K562 (cell line): ENCODE data around the gene QRICH1. TPM values are rescaled to one million over a fixed set of nuclear protein-coding genes. Genes with fewer than 3 reads are reported as not detected.

Experiments
- ATAC-seq: fragments of 200-7000 bp; cut with Tn5 transposase; 3 replicates; pipeline ENCODE4 v1.9.1; 2020; ENCODE audit warnings: moderate library complexity
- BruUV-seq: library from RNA; stranded (reverse); fragments of 400-500 nt; replicated peaks from 2 replicates; lab custom pipeline; 2021; lab: Mats Ljungman, UMichigan
- CTCF ChIA-PET: fragments of 300-600 bp; formaldehyde crosslinking; extraction: SDS; loops from one replicate; lab custom pipeline; 2021; ENCODE audit warnings: low intra/inter-chr PET ratio; lab: Yijun Ruan, JAX
- POLR2A ChIA-PET: fragments of 300-600, 350-650 bp; sonication (Branson Sonifier 250); formaldehyde crosslinking; extraction: SDS; loops from one replicate; lab custom pipeline; 2021; ENCODE audit warnings: antibody characterized with exemption, inconsistent platforms; lab: Yijun Ruan, JAX
- DNase-seq, 4 experiments: peaks; one replicate each; pipeline versions ENCODE4 v3.0.0 to v3.0.0-alpha.2; 2011 to 2018; ENCODE audit warnings: low spot score in 3 of 4, mixed read lengths in 3 of 4; ENCODE audit errors: extremely low read depth in 1 of 4
- FAIRE-seq: peaks from 2 replicates; lab custom pipeline; 2011; peaks lifted over from hg19 to GRCh38; lab: Jason Lieb, UNC
- H2AFZ ChIP-seq: 2 replicates; pipeline ENCODE4 v1.6.0; 2011; ENCODE audit warnings: low read depth, low read length, control low read depth, inconsistent platforms
- H3K27ac ChIP-seq: fragments of 200-600 bp; 3 replicates; pipeline ENCODE4 v1.8.0; 2011; ENCODE audit warnings: low read depth, mild to moderate bottlenecking, control low read depth, inconsistent platforms, low read length, moderate library complexity, mixed read lengths; ENCODE audit errors: extremely low read depth
- H3K27me3 ChIP-seq, 2 experiments: fragments of 300-600 bp in 1 of 2; 2 replicates in 1 of 2; 3 replicates in 1 of 2; pipeline versions ENCODE4 v1.6.0 to v1.8.0; 2011; ENCODE audit warnings: inconsistent platforms in 2 of 2, low read length in 2 of 2, mild to moderate bottlenecking in 1 of 2, mixed read lengths in 1 of 2, moderate library complexity in 1 of 2; ENCODE audit not compliant: control insufficient read depth in 2 of 2, insufficient read depth in 2 of 2
- H3K36me3 ChIP-seq: fragments of 300-600 bp; 3 replicates; pipeline ENCODE4 v1.8.0; 2011; ENCODE audit warnings: mild to moderate bottlenecking, low read length, inconsistent platforms; ENCODE audit not compliant: control insufficient read depth, insufficient read depth
- H3K4me1 ChIP-seq, 2 experiments: fragments of 200-600 bp in 1 of 2; replicated peaks in 1 of 2; 2 replicates in 1 of 2; 3 replicates in 1 of 2; pipeline versions ENCODE4 v1.5.1 to v1.8.0; 2011; ENCODE audit warnings: inconsistent platforms in 2 of 2, low read length in 2 of 2, mild to moderate bottlenecking in 1 of 2, mixed read lengths in 1 of 2, moderate library complexity in 1 of 2; ENCODE audit not compliant: control insufficient read depth in 2 of 2, insufficient read depth in 2 of 2
- H3K4me2 ChIP-seq: 2 replicates; pipeline ENCODE4 v1.6.1; 2011; ENCODE audit warnings: low read length, control low read depth, inconsistent platforms, mixed read lengths; ENCODE audit not compliant: insufficient read depth
- H3K4me3 ChIP-seq: fragments of 200-600 bp; sonication (generic), shearing (Covaris generic); 2 replicates; pipeline ENCODE4 v1.5.1; 2016; ENCODE audit warnings: control low read depth, inconsistent platforms
- H3K79me2 ChIP-seq: fragments of 200-600 bp; 3 replicates; pipeline ENCODE4 v1.8.0; 2011; ENCODE audit warnings: low read length, inconsistent platforms; ENCODE audit not compliant: control insufficient read depth, insufficient read depth
- H3K9ac ChIP-seq, 2 experiments: 2 replicates each; pipeline versions ENCODE4 v1.6.0 to v1.6.1; 2011; ENCODE audit warnings: low read depth in 2 of 2, low read length in 2 of 2, control low read depth in 1 of 2, inconsistent platforms in 1 of 2, mild to moderate bottlenecking in 1 of 2, mixed read lengths in 1 of 2; ENCODE audit not compliant: insufficient read depth in 1 of 2
- H3K9me1 ChIP-seq: one replicate; pipeline ENCODE4 v1.6.0; 2011; ENCODE audit warnings: inconsistent platforms, mild to moderate bottlenecking, low read length, moderate library complexity; ENCODE audit not compliant: control insufficient read depth, insufficient read depth
- H3K9me3 ChIP-seq: replicated peaks from 2 replicates; pipeline ENCODE4 v1.5.1; 2011; ENCODE audit warnings: low read depth, low read length, inconsistent platforms; ENCODE audit not compliant: control insufficient read depth, insufficient read depth
- H4K20me1 ChIP-seq: replicated peaks from 2 replicates; pipeline ENCODE4 v1.6.1; 2011; ENCODE audit warnings: low read length, inconsistent platforms, mixed read lengths; ENCODE audit not compliant: control insufficient read depth, insufficient read depth
- CCAR2 ChIP-seq: fragments of 200-400 bp; formaldehyde crosslinking; IDR thresholded peaks from 2 replicates; pipeline ENCODE4 v1.6.1; 2017; ENCODE audit warnings: mild to moderate bottlenecking, low read depth, low read length
- HLTF ChIP-seq: fragments of 450-650 bp; IDR thresholded peaks from 2 replicates; pipeline ENCODE4 v1.6.1; 2016
- MECOM ChIP-seq: fragments of 250-450 bp; sonication (Bioruptor Pico); IDR thresholded peaks from 2 replicates; pipeline ENCODE4 v1.8.0; 2022; ENCODE audit warnings: inconsistent platforms
- NCOA4 ChIP-seq: fragments of 450-650 bp; IDR thresholded peaks from 2 replicates; pipeline ENCODE4 v1.6.1; 2018; ENCODE audit warnings: mild to moderate bottlenecking; ENCODE audit not compliant: partially characterized antibody
- PHF21A ChIP-seq: fragments of 450-650 bp; IDR thresholded peaks from 2 replicates; pipeline ENCODE4 v1.6.1; 2017; ENCODE audit warnings: low read depth, borderline replicate concordance
- PPARD ChIP-seq: fragments of 250-450 bp; sonication (Bioruptor Pico); IDR thresholded peaks from 2 replicates; pipeline ENCODE4 v1.8.0; 2022; ENCODE audit warnings: inconsistent platforms, mild to moderate bottlenecking, moderate library complexity
- PTBP1 ChIP-seq: fragments of 200-400 bp; formaldehyde crosslinking; IDR thresholded peaks from 2 replicates; pipeline ENCODE4 v1.6.1; 2017; ENCODE audit warnings: low read depth, low read length
- ZNF184 ChIP-seq: sonication (generic); formaldehyde crosslinking; IDR thresholded peaks from 2 replicates; pipeline ENCODE4 v1.5.0; 2020; ENCODE audit warnings: missing genetic modification reagents
- ZNF263 ChIP-seq: sonication (generic); formaldehyde crosslinking; IDR thresholded peaks from 2 replicates; pipeline ENCODE4 v1.8.0; 2022; ENCODE audit warnings: mild to moderate bottlenecking, missing genetic modification reagents, borderline replicate concordance
- WGBS: fragments of 100-300 bp; shearing (Covaris generic); methylation state at CpG from one replicate; pipeline ENCODE4 v1.1.6; 2016; ENCODE audit warnings: low coverage, mixed read lengths; ENCODE audit not compliant: insufficient coverage; ENCODE audit errors: missing lambda C conversion rate; 5-methylcytosine and 5-hydroxymethylcytosine counted together
- in situ Hi-C: fragments of 300-500 bp; cut with MboI; formaldehyde crosslinking; loops from 4 replicates; pipeline ENCODE4 v1.15.0; 2018; ENCODE audit warnings: inconsistent platforms, mixed read lengths
- intact Hi-C: fragments of 100-400 bp; cut with micrococcal nuclease; formaldehyde crosslinking; loops from 2 replicates; pipeline ENCODE4 v1.14.2; 2022
- polyA plus RNA-seq, 8 experiments: library from polyadenylated mRNA; depleted of rRNA in 4 of 8; stranded (reverse) in 5 of 8; unstranded in 3 of 8; fragments of >200 nt; fragmentation: Nextera tagmentation in 2 of 8; fragmentation: Illumina TruSeq in 1 of 8; extraction: Ambion mirVana in 2 of 8; extraction: Trizol in 1 of 8; gene quantifications; 2 replicates each; pipeline versions ENCODE4 v1.2.1 to v1.2.3, GENCODE V29; 2011 to 2014; ENCODE audit warnings: inconsistent platforms in 1 of 8, missing spikeins in 1 of 8
- total RNA-seq, 7 experiments: library from RNA; depleted of rRNA in 6 of 7; stranded (reverse); fragments of >200 nt in 6 of 7; fragmentation: Illumina TruSeq in 2 of 7; extraction: Trizol in 2 of 7; gene quantifications; 2 replicates each; pipeline versions ENCODE4 v1.2.1 to v1.2.3, GENCODE V29; 2011 to 2021; ENCODE audit warnings: low replicate concordance in 1 of 7
- TF ChIP-seq, protein P1 (sequence below): fragments of 450-650 bp; formaldehyde crosslinking; IDR thresholded peaks from 2 replicates; pipeline ENCODE4 v1.4.0; 2020; ENCODE audit warnings: mild to moderate bottlenecking, moderate library complexity
- TF ChIP-seq, protein P2 (sequence below): fragments of 250-450 bp; sonication (Bioruptor Pico); IDR thresholded peaks from 2 replicates; pipeline ENCODE4 v1.4.0; 2020; ENCODE audit warnings: mild to moderate bottlenecking, moderate library complexity
- TF ChIP-seq, protein P3 (sequence below), 2 experiments: fragments of 450-650 bp; conservative IDR thresholded peaks; 2 replicates each; pipeline ENCODE4 v1.6.1; 2017; ENCODE audit warnings: mild to moderate bottlenecking in 2 of 2, moderate library complexity in 2 of 2
- TF ChIP-seq, protein P4 (sequence below): fragments of 250-450 bp; sonication (Bioruptor Pico); IDR thresholded peaks from 2 replicates; pipeline ENCODE4 v1.8.0; 2021; ENCODE audit warnings: moderate library complexity, mild to moderate bottlenecking, inconsistent platforms

QRICH1 gene
- total and polyA plus RNA-seq, 9 of the 15 experiments (the other 6 are each of a cell fraction or from before 2014, with no cell fraction given): 20.1 to 99.2 (median 56.7) TPM

DNA sequence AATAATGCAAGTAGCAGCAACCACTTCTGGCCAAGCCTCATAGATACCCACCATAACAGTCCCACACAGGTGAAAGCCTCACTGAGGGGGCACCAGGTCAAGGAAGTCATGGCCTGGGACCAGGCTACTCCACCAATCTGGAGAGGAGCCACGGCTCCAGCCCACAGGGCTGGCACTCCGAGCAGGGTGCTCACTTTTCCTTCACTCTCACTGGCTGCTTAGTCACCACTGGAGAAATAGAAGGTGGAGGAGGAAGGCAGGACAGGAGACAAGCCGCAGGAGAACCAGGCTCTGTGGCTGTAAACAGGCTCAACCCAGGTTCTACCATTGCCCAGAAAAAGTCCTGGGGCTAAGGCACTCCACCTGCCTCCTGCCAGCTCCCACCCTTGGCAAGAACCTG, 25.6 kb upstream of the QRICH1 start:
- Histone ChIP-seq H3K9me3 (no peaks in the 10 kb centered on the region), H3K4me1 (peaks cover 9 to 40% of the 10 kb centered on the region in 2 experiments; a peak in 4 of 5 replicates), H3K9me1 (no peaks in the 10 kb centered on the region), H3K9ac (peak overlapping the region; percentile 95 to 98), H3K79me2 (peaks cover 20% of the 10 kb centered on the region), H2AFZ (no peak overlapping the region), H3K4me3 (peak overlapping the region; percentile 87; the same call in 1 of the 2 replicates), H3K4me2 (peak overlapping the region; percentile 100), H4K20me1 (no peaks in the 10 kb centered on the region), H3K27ac (peak overlapping the region; percentile 97; the same call in 2 of the 3 replicates), H3K27me3 (no peaks in the 10 kb centered on the region), H3K36me3 (peaks cover 51% of the 10 kb centered on the region)
- TF ChIP-seq CCAR2 (no peak), HLTF (no peak), NCOA4 (no peak), PHF21A (no peak), ZNF263 (CRISPR knock-in tag) (no peak), PPARD (CRISPR knock-in tag) (no peak), ZNF184 (no peak), MECOM (no peak), PTBP1 (no peak)
- TF ChIP-seq, protein P1, sequence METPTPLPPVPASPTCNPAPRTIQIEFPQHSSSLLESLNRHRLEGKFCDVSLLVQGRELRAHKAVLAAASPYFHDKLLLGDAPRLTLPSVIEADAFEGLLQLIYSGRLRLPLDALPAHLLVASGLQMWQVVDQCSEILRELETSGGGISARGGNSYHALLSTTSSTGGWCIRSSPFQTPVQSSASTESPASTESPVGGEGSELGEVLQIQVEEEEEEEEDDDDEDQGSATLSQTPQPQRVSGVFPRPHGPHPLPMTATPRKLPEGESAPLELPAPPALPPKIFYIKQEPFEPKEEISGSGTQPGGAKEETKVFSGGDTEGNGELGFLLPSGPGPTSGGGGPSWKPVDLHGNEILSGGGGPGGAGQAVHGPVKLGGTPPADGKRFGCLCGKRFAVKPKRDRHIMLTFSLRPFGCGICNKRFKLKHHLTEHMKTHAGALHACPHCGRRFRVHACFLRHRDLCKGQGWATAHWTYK (CRISPR knock-in tag): no peak
- TF ChIP-seq, protein P2, sequence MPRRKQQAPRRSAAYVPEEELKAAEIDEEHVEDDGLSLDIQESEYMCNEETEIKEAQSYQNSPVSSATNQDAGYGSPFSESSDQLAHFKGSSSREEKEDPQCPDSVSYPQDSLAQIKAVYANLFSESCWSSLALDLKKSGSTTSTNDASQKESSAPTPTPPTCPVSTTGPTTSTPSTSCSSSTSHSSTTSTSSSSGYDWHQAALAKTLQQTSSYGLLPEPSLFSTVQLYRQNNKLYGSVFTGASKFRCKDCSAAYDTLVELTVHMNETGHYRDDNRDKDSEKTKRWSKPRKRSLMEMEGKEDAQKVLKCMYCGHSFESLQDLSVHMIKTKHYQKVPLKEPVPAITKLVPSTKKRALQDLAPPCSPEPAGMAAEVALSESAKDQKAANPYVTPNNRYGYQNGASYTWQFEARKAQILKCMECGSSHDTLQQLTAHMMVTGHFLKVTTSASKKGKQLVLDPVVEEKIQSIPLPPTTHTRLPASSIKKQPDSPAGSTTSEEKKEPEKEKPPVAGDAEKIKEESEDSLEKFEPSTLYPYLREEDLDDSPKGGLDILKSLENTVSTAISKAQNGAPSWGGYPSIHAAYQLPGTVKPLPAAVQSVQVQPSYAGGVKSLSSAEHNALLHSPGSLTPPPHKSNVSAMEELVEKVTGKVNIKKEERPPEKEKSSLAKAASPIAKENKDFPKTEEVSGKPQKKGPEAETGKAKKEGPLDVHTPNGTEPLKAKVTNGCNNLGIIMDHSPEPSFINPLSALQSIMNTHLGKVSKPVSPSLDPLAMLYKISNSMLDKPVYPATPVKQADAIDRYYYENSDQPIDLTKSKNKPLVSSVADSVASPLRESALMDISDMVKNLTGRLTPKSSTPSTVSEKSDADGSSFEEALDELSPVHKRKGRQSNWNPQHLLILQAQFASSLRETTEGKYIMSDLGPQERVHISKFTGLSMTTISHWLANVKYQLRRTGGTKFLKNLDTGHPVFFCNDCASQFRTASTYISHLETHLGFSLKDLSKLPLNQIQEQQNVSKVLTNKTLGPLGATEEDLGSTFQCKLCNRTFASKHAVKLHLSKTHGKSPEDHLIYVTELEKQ (CRISPR knock-in tag): no peak
- TF ChIP-seq, protein P3, sequence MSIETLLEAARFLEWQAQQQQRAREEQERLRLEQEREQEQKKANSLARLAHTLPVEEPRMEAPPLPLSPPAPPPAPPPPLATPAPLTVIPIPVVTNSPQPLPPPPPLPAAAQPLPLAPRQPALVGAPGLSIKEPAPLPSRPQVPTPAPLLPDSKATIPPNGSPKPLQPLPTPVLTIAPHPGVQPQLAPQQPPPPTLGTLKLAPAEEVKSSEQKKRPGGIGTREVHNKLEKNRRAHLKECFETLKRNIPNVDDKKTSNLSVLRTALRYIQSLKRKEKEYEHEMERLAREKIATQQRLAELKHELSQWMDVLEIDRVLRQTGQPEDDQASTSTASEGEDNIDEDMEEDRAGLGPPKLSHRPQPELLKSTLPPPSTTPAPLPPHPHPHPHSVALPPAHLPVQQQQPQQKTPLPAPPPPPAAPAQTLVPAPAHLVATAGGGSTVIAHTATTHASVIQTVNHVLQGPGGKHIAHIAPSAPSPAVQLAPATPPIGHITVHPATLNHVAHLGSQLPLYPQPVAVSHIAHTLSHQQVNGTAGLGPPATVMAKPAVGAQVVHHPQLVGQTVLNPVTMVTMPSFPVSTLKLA (conservative IDR thresholded peaks at IDR 0.05): no peak
- TF ChIP-seq, protein P4, sequence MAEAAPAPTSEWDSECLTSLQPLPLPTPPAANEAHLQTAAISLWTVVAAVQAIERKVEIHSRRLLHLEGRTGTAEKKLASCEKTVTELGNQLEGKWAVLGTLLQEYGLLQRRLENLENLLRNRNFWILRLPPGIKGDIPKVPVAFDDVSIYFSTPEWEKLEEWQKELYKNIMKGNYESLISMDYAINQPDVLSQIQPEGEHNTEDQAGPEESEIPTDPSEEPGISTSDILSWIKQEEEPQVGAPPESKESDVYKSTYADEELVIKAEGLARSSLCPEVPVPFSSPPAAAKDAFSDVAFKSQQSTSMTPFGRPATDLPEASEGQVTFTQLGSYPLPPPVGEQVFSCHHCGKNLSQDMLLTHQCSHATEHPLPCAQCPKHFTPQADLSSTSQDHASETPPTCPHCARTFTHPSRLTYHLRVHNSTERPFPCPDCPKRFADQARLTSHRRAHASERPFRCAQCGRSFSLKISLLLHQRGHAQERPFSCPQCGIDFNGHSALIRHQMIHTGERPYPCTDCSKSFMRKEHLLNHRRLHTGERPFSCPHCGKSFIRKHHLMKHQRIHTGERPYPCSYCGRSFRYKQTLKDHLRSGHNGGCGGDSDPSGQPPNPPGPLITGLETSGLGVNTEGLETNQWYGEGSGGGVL: no peak
- no peak for DNase-seq
- no peak for FAIRE-seq
- 25% methylated on average over 3 of the region's 3 CpGs for WGBS
- no TSS peak for BruUV-seq
- intact Hi-C loops (no loop called here), in situ Hi-C loops (no loop called here)
- POLR2A ChIA-PET: no interaction called here
- CTCF ChIA-PET: no interaction called here
- no peak for ATAC-seq
